OCI-LY3 (cell line): ENCODE data around the gene GID8.

Experiments
- H2AFZ ChIP-seq: fragments of 200-600, 300-600 bp; shearing (Covaris generic); 2 replicates; pipeline ENCODE4 v1.6.0; 2014; ENCODE audit warnings: antibody characterized with exemption, low read depth, low read length
- H3K27ac ChIP-seq: fragments of 200-600, 300-600 bp; sonication (generic); 2 replicates; pipeline ENCODE4 v1.5.1; 2014; ENCODE audit warnings: mild to moderate bottlenecking, low read length, moderate library complexity, mixed read lengths
- H3K27me3 ChIP-seq: fragments of 200-600, 300-600 bp; sonication (generic); 2 replicates; pipeline ENCODE4 v1.6.1; 2014; ENCODE audit warnings: low read depth, low read length, mixed read lengths
- H3K36me3 ChIP-seq: fragments of 200-600, 300-600 bp; sonication (generic); replicated peaks from 2 replicates; pipeline ENCODE3; 2014; ENCODE audit warnings: low read depth, low read length, mixed read lengths
- H3K4me1 ChIP-seq: fragments of 300-600, 200-600 bp; sonication (generic); 2 replicates; pipeline ENCODE4 v1.6.1; 2014; ENCODE audit warnings: low read length, mixed read lengths
- H3K4me2 ChIP-seq: fragments of 200-600, 300-600 bp; sonication (generic); 2 replicates; pipeline ENCODE4 v1.6.1; 2014; ENCODE audit warnings: low read length, mixed read lengths
- H3K4me3 ChIP-seq: fragments of 300-600, 200-600 bp; sonication (generic); 2 replicates; pipeline ENCODE4 v1.5.1; 2014; ENCODE audit warnings: antibody characterized with exemption, mild to moderate bottlenecking, low read length, moderate library complexity
- H3K79me2 ChIP-seq: fragments of 300-600, 200-600 bp; shearing (Covaris generic); 2 replicates; pipeline ENCODE4 v1.6.1; 2014; ENCODE audit warnings: mild to moderate bottlenecking, low read length, mixed read lengths
- H3K9ac ChIP-seq: fragments of 300-600, 200-600 bp; shearing (Covaris generic); 2 replicates; pipeline ENCODE4 v1.6.0; 2014; ENCODE audit warnings: mild to moderate bottlenecking, low read length, moderate library complexity
- H3K9me3 ChIP-seq: fragments of 200-600, 300-600 bp; shearing (Covaris generic); 2 replicates; pipeline ENCODE4 v1.6.1; 2014; ENCODE audit warnings: low read length, mixed read lengths; ENCODE audit not compliant: insufficient read depth
- H4K20me1 ChIP-seq: fragments of 200-600, 300-600 bp; sonication (generic); 2 replicates; pipeline ENCODE4 v1.6.1; 2016; ENCODE audit warnings: low read length, mixed read lengths; ENCODE audit not compliant: insufficient read depth
- CTCF ChIP-seq: fragments of 200-600, 300-600 bp; sonication (generic); IDR thresholded peaks from 2 replicates; pipeline ENCODE4 v1.5.1; 2014; ENCODE audit warnings: antibody characterized with exemption, low read length, low read depth
- EZH2phosphoT487 ChIP-seq: fragments of 200-600 bp; shearing (Covaris generic); IDR thresholded peaks from 2 replicates; pipeline ENCODE4 v1.6.1; 2018; ENCODE audit warnings: antibody characterized with exemption, mixed run types, low read depth

GID8 gene

GRCh38 chr20:62929051-62929538, 8.9 kb upstream of the GID8 start:
- Histone ChIP-seq H3K79me2 (peaks cover 99% of the 10 kb centered on the region), H3K4me3 (no peak overlapping the region), H2AFZ (no peak overlapping the region), H3K4me2 (no peak overlapping the region), H3K27me3 (no peaks in the 10 kb centered on the region), H3K9ac (no peak overlapping the region), H3K36me3 (peaks cover 7% of the 10 kb centered on the region), H4K20me1 (peaks cover 68% of the 10 kb centered on the region), H3K9me3 (no peaks in the 10 kb centered on the region), H3K27ac (no peak overlapping the region), H3K4me1 (peaks cover 34% of the 10 kb centered on the region)
- no peak for TF ChIP-seq EZH2phosphoT487
- no peak for TF ChIP-seq CTCF

- H3K79me2 ChIP-seq: peaks cover 100% of the 10 kb centered on the region
- H3K4me3 ChIP-seq: no peak overlapping the region
- peak overlapping the region; percentile 45 for H3K4me2 ChIP-seq
- peak overlapping the region; percentile 18; the same call in 1 of the 2 replicates for H3K27ac ChIP-seq
- no peak overlapping the region for H3K9ac ChIP-seq
- TF ChIP-seq CTCF (no peak), EZH2phosphoT487 (no peak)
- peaks cover 74% of the 10 kb centered on the region for H4K20me1 ChIP-seq
- no peak overlapping the region for H2AFZ ChIP-seq
- H3K9me3 ChIP-seq: no peaks in the 10 kb centered on the region
- no peaks in the 10 kb centered on the region for H3K27me3 ChIP-seq
- peaks cover 34% of the 10 kb centered on the region for H3K4me1 ChIP-seq
- H3K36me3 ChIP-seq: peaks cover 27% of the 10 kb centered on the region
Measured at GRCh38 chr20:62931464-62931863, 6.5 kb upstream of the GID8 start.

GRCh38 chr20:62933966-62934365, 4.0 kb upstream of the GID8 start:
- Histone ChIP-seq H3K27ac (no peak overlapping the region), H3K9ac (no peak overlapping the region), H3K9me3 (no peaks in the 10 kb centered on the region), H3K36me3 (peaks cover 27% of the 10 kb centered on the region), H3K4me2 (no peak overlapping the region), H3K4me1 (peaks cover 33% of the 10 kb centered on the region), H3K4me3 (no peak overlapping the region), H2AFZ (no peak overlapping the region), H4K20me1 (peaks cover 61% of the 10 kb centered on the region), H3K79me2 (peaks cover 97% of the 10 kb centered on the region), H3K27me3 (no peaks in the 10 kb centered on the region)
- TF ChIP-seq CTCF (no peak), EZH2phosphoT487 (no peak)

GRCh38 chr20:62935204-62935967, 2.6 kb upstream of the GID8 start:
- Histone ChIP-seq H3K4me1 (peaks cover 41% of the 10 kb centered on the region), H3K27me3 (no peaks in the 10 kb centered on the region), H3K79me2 (peaks cover 97% of the 10 kb centered on the region), H3K4me2 (no peak overlapping the region), H3K36me3 (peaks cover 27% of the 10 kb centered on the region), H3K9me3 (no peaks in the 10 kb centered on the region), H3K9ac (no peak overlapping the region), H4K20me1 (peaks cover 60% of the 10 kb centered on the region), H3K4me3 (no peak overlapping the region), H2AFZ (no peak overlapping the region), H3K27ac (no peak overlapping the region)
- TF ChIP-seq CTCF (no peak), EZH2phosphoT487 (no peak)
